Smooth muscle cell (in vitro differentiated cells): Measurements from ENCODE around the gene LGALS7B. TPM values are rescaled to one million over a fixed set of nuclear protein-coding genes. Genes with fewer than 3 reads are reported as not detected.
"Not testable (repeated sequence)": the region's sequence is repeated elsewhere in the genome, so short reads cannot be mapped to it uniquely, and the experiment has no call there.

ENCODE experiments used
- DNase-seq: peaks from one replicate; lab custom pipeline; 2025; ENCODE audit not compliant: unreplicated experiment; lab: John Stamatoyannopoulos, UW
- H2AFZ ChIP-seq: fragments of 200-600 bp; sonication (generic); 2 replicates; pipeline ENCODE4 v1.6.0; 2016; ENCODE audit warnings: antibody characterized with exemption, low read depth, mild to moderate bottlenecking
- H3F3A ChIP-seq: fragments of 200-600 bp; sonication (generic); 2 replicates; pipeline ENCODE4 v1.6.0; 2017; ENCODE audit warnings: antibody characterized with exemption, low read depth
- H3K27ac ChIP-seq: fragments of 200-600 bp; sonication (generic); 2 replicates; pipeline ENCODE4 v1.5.1; 2016; ENCODE audit warnings: low read depth, mild to moderate bottlenecking
- H3K27me3 ChIP-seq: fragments of 200-600 bp; sonication (generic); 2 replicates; pipeline ENCODE4 v1.6.1; 2016; ENCODE audit warnings: low read depth, mild to moderate bottlenecking
- H3K36me3 ChIP-seq: fragments of 200-600 bp; sonication (generic); 2 replicates; pipeline ENCODE4 v1.5.1; 2016; ENCODE audit warnings: low read depth
- H3K4me1 ChIP-seq: fragments of 200-600 bp; sonication (generic); 2 replicates; pipeline ENCODE4 v1.5.1; 2016; ENCODE audit warnings: low read depth
- H3K4me2 ChIP-seq: fragments of 200-600 bp; sonication (generic); 2 replicates; pipeline ENCODE4 v1.6.0; 2016; ENCODE audit warnings: mild to moderate bottlenecking
- H3K4me3 ChIP-seq: fragments of 200-600 bp; sonication (generic); 2 replicates; pipeline ENCODE4 v1.5.1; 2016; ENCODE audit warnings: mild to moderate bottlenecking
- H3K79me2 ChIP-seq: fragments of 200-600 bp; sonication (generic); 2 replicates; pipeline ENCODE4 v1.6.0; 2016; ENCODE audit warnings: low read depth, mild to moderate bottlenecking
- H3K9ac ChIP-seq: fragments of 200-600 bp; sonication (generic); 2 replicates; pipeline ENCODE4 v1.6.0; 2016; ENCODE audit warnings: low read depth
- H3K9me3 ChIP-seq: fragments of 200-600 bp; sonication (generic); replicated peaks from 2 replicates; pipeline ENCODE4 v1.5.1; 2016; ENCODE audit warnings: low read depth
- H4K20me1 ChIP-seq: fragments of 200-600 bp; sonication (generic); 2 replicates; pipeline ENCODE4 v1.6.0; 2016; ENCODE audit warnings: low read depth
- CTCF ChIP-seq: fragments of 200-600 bp; sonication (generic); IDR thresholded peaks from 2 replicates; pipeline ENCODE4 v1.5.1; 2017; ENCODE audit warnings: borderline replicate concordance, mild to moderate bottlenecking, antibody characterized with exemption; ENCODE audit not compliant: insufficient read depth, poor library complexity, severe bottlenecking
- WGBS: methylation state at CpG from one replicate; pipeline ENCODE4 v1.1.7; 2016; ENCODE audit warnings: low lambda C conversion rate; 5-methylcytosine and 5-hydroxymethylcytosine counted together
- polyA plus RNA-seq: library from polyadenylated mRNA; unstranded; fragments of >200 nt; fragmentation: Nextera tagmentation; extraction: Ambion mirVana; gene quantifications from 2 replicates; pipeline ENCODE4 v1.2.1, GENCODE V29; 2016
- total RNA-seq: library from RNA; depleted of rRNA; stranded (reverse); fragments of >200 nt; gene quantifications from 2 replicates; pipeline ENCODE4 v1.2.3, GENCODE V29; 2014

Gene LGALS7B
- total and polyA plus RNA-seq, 2 experiments from 2014 or later, result not detected

- Histone ChIP-seq H3F3A (no peaks in the 10 kb centered on the region), H3K4me1 (no peaks in the 10 kb centered on the region), H3K4me3 (no peak overlapping the region), H3K4me2 (no peak overlapping the region), H3K79me2 (no peaks in the 10 kb centered on the region), H4K20me1 (no peaks in the 10 kb centered on the region), H3K27ac (no peak overlapping the region), H3K27me3 (no peaks in the 10 kb centered on the region), H2AFZ (no peak overlapping the region), H3K36me3 (no peaks in the 10 kb centered on the region), H3K9me3 (no peaks in the 10 kb centered on the region), H3K9ac (no peak overlapping the region)
- no peak for DNase-seq
- WGBS, result 96% methylated on average over 18 of the region's 18 CpGs
- no peak for TF ChIP-seq CTCF
These were observed 27.2 kb downstream of the LGALS7B start for GRCh38 chr19:38816131-38816750.

GRCh38 chr19:38817081-38817480, 28.1 kb downstream of the LGALS7B start:
- WGBS, result 96% methylated on average over 15 of the region's 15 CpGs
- no peak overlapping the region for H3K27ac ChIP-seq
- H3K9ac ChIP-seq, result no peak overlapping the region
- no peak overlapping the region for H3K4me2 ChIP-seq
- no peaks in the 10 kb centered on the region for H3K27me3 ChIP-seq
- H3F3A ChIP-seq, result no peaks in the 10 kb centered on the region
- H3K79me2 ChIP-seq, result no peaks in the 10 kb centered on the region
- no peaks in the 10 kb centered on the region for H3K9me3 ChIP-seq
- no peak overlapping the region for H3K4me3 ChIP-seq
- TF ChIP-seq CTCF, result no peak
- H3K36me3 ChIP-seq, result no peaks in the 10 kb centered on the region
- DNase-seq, result no peak
- no peak overlapping the region for H2AFZ ChIP-seq
- no peaks in the 10 kb centered on the region for H4K20me1 ChIP-seq
- H3K4me1 ChIP-seq, result no peaks in the 10 kb centered on the region

GRCh38 chr19:38819231-38819920, 30.4 kb downstream of the LGALS7B start:
- no peaks in the 10 kb centered on the region for H3K4me1 ChIP-seq
- TF ChIP-seq CTCF, result no peak
- H3F3A ChIP-seq, result no peaks in the 10 kb centered on the region
- no peak overlapping the region for H3K4me2 ChIP-seq
- H3K9me3 ChIP-seq, result no peaks in the 10 kb centered on the region
- H3K27me3 ChIP-seq, result no peaks in the 10 kb centered on the region
- DNase-seq, result no peak
- 82% methylated on average over 13 of the region's 13 CpGs for WGBS
- H3K4me3 ChIP-seq, result no peak overlapping the region
- no peaks in the 10 kb centered on the region for H3K79me2 ChIP-seq
- H2AFZ ChIP-seq, result no peak overlapping the region
- H4K20me1 ChIP-seq, result no peaks in the 10 kb centered on the region
- H3K36me3 ChIP-seq, result no peaks in the 10 kb centered on the region
- no peak overlapping the region for H3K9ac ChIP-seq
- no peak overlapping the region for H3K27ac ChIP-seq

GRCh38 chr19:38821230-38821825, 32.3 kb downstream of the LGALS7B start:
- not testable (repeated sequence) for H2AFZ ChIP-seq, H3F3A ChIP-seq, H3K9ac ChIP-seq, H3K27me3 ChIP-seq, H3K4me2 ChIP-seq, DNase-seq, H3K27ac ChIP-seq, H3K36me3 ChIP-seq, H3K4me3 ChIP-seq, H3K79me2 ChIP-seq, H3K9me3 ChIP-seq, H3K4me1 ChIP-seq, H4K20me1 ChIP-seq
- 97% methylated on average over 24 of the region's 29 CpGs for WGBS

- H3K9me3 ChIP-seq, H2AFZ ChIP-seq, H3K27me3 ChIP-seq, H4K20me1 ChIP-seq, H3K4me2 ChIP-seq, H3K9ac ChIP-seq, H3K4me3 ChIP-seq, H3K36me3 ChIP-seq, DNase-seq, H3K4me1 ChIP-seq, H3K27ac ChIP-seq, H3F3A ChIP-seq: not testable (repeated sequence)
- H3K79me2 ChIP-seq, result peaks cover 11% of the 10 kb centered on the region
- 90% methylated on average over 7 of the region's 7 CpGs for WGBS
These were observed 36.9 kb downstream of the LGALS7B start for GRCh38 chr19:38825936-38826335.
